Left ventricle myocardium inferior (tissue), 1 donor: ENCODE results near the gene SLC22A4. TPM values are rescaled to one million over a fixed set of nuclear protein-coding genes. Genes with fewer than 3 reads are reported as not detected.
A peak's percentile ranks its signal among the peaks of the same experiment; 100 is the strongest.

Experiments used
- DNase-seq: peaks from one replicate; pipeline ENCODE4 v3.0.0-alpha.2; 2020
- H3K27ac ChIP-seq: fragments of 200-600 bp; replicated peaks from 2 replicates; pipeline ENCODE4 v1.8.0; 2021
- H3K27me3 ChIP-seq: fragments of 200-600 bp; 2 replicates; pipeline ENCODE4 v1.8.0; 2021; ENCODE audit warnings: low read depth
- H3K36me3 ChIP-seq: fragments of 200-600 bp; 2 replicates; pipeline ENCODE4 v1.8.0; 2021
- H3K4me1 ChIP-seq: fragments of 200-600 bp; 2 replicates; pipeline ENCODE4 v1.8.0; 2021
- H3K4me3 ChIP-seq: fragments of 200-600 bp; 2 replicates; pipeline ENCODE4 v1.8.0; 2021; ENCODE audit warnings: mild to moderate bottlenecking, moderate library complexity
- H3K9me3 ChIP-seq: fragments of 200-600 bp; replicated peaks from 2 replicates; pipeline ENCODE4 v1.8.0; 2021
- CTCF ChIP-seq: fragments of 200-600 bp; IDR thresholded peaks from 2 replicates; pipeline ENCODE4 v1.8.0; 2021; ENCODE audit warnings: antibody characterized with exemption, mild to moderate bottlenecking, borderline replicate concordance
- intact Hi-C: fragments of 100-400 bp; cut with micrococcal nuclease; formaldehyde crosslinking; loops from one replicate; pipeline ENCODE4 v1.11.0; 2022
- total RNA-seq: library from RNA; stranded (reverse); fragmentation: NEBNext Ultra II Directional; extraction: Animal tissue kit (Norgen Biotek cat#: 25700); gene quantifications from one replicate; pipeline ENCODE4 v1.2.1, GENCODE V29; 2021
- donor health status: DM: no; HTN: yes; CAD: no; lungs with severe emphysema.

Gene SLC22A4
- total RNA-seq, 1 donor from 2014 or later, result 2.0 TPM

- TF ChIP-seq CTCF, result no peak
- H3K4me3 ChIP-seq, result no peak overlapping the region
- H3K4me1 ChIP-seq, result peaks cover 5% of the 10 kb centered on the region
- no peak for DNase-seq
- H3K9me3 ChIP-seq, result no peaks in the 10 kb centered on the region
- no peaks in the 10 kb centered on the region for H3K27me3 ChIP-seq
- H3K36me3 ChIP-seq, result no peaks in the 10 kb centered on the region
- H3K27ac ChIP-seq, result no peak overlapping the region
- intact Hi-C loops, result no loop called here
Measured at GRCh38 chr5:132281856-132282614, 12.2 kb upstream of the SLC22A4 start.

GRCh38 chr5:132283423-132284043 is 10.7 kb upstream of the SLC22A4 start:
- no peaks in the 10 kb centered on the region for H3K36me3 ChIP-seq
- intact Hi-C loops, result no loop called here
- no peak overlapping the region for H3K4me3 ChIP-seq
- DNase-seq, result no peak
- peak; percentile 68 for TF ChIP-seq CTCF
- no peak overlapping the region for H3K27ac ChIP-seq
- H3K9me3 ChIP-seq, result no peaks in the 10 kb centered on the region
- H3K4me1 ChIP-seq, result peaks cover 5% of the 10 kb centered on the region
- no peaks in the 10 kb centered on the region for H3K27me3 ChIP-seq

GRCh38 chr5:132289097-132289496 is 5.1 kb upstream of the SLC22A4 start:
- Histone ChIP-seq H3K27ac (no peak overlapping the region), H3K9me3 (no peaks in the 10 kb centered on the region)
- intact Hi-C loops, result no loop called here

GRCh38 chr5:132291026-132291425 is 3.2 kb upstream of the SLC22A4 start:
- no peak for DNase-seq
- intact Hi-C loops, result no loop called here
- no peaks in the 10 kb centered on the region for H3K36me3 ChIP-seq
- H3K27ac ChIP-seq, result no peak overlapping the region
- peaks cover 36% of the 10 kb centered on the region for H3K4me1 ChIP-seq
- H3K27me3 ChIP-seq, result no peaks in the 10 kb centered on the region
- H3K4me3 ChIP-seq, result no peak overlapping the region
- TF ChIP-seq CTCF, result no peak
- H3K9me3 ChIP-seq, result no peaks in the 10 kb centered on the region

More at GRCh38 chr5:132289097-132289496, 5.1 kb upstream of the SLC22A4 start:
- no peak for DNase-seq
- H3K4me3 ChIP-seq, result no peak overlapping the region
- TF ChIP-seq CTCF, result no peak
- peaks cover 17% of the 10 kb centered on the region for H3K4me1 ChIP-seq
- no peaks in the 10 kb centered on the region for H3K27me3 ChIP-seq
- H3K36me3 ChIP-seq, result no peaks in the 10 kb centered on the region

GRCh38 chr5:132293066-132293991 is 865 bp upstream of the SLC22A4 start:
- peak; percentile 90 for DNase-seq
- Histone ChIP-seq H3K27ac (peak overlapping the region; percentile 97), H3K4me3 (peak overlapping the region; percentile 77), H3K36me3 (no peaks in the 10 kb centered on the region), H3K4me1 (peaks cover 45% of the 10 kb centered on the region), H3K27me3 (no peaks in the 10 kb centered on the region), H3K9me3 (no peaks in the 10 kb centered on the region)
- no peak for TF ChIP-seq CTCF
- intact Hi-C loops, result no loop called here
